NCI-H774 (cell line): ENCODE data around the gene ING5.
"Not testable (repeated sequence)": the region's sequence is repeated elsewhere in the genome, so short reads cannot be mapped to it uniquely, and the experiment has no call there.

Source experiments
- DNase-seq: peaks from one replicate; lab custom pipeline; 2025; lab: John Stamatoyannopoulos, UW

The ING5 gene

GRCh38 chr2:241706537-241706936 is 4.7 kb downstream of the ING5 start:
- no peak for DNase-seq

DNA sequence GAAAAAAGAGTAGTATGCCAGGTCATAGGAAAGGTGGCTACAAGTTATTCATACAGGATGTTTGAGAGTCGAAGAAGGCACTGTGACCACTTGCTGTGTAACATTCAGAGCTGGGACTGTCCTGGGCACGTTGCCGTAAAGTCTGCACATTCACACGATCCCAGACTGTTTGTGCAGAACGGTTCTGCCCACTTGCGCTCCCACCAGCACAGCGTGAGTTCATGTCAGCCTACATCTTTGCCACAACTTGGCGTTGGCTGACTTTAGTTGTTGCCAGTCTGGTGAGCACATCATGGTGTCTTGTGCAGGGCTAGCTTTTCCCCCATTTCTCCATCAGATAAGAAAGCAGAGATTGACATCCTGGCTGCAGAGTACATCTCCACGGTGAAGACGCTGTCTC is 7.0 kb downstream of the ING5 start:
- no peak for DNase-seq

DNA sequence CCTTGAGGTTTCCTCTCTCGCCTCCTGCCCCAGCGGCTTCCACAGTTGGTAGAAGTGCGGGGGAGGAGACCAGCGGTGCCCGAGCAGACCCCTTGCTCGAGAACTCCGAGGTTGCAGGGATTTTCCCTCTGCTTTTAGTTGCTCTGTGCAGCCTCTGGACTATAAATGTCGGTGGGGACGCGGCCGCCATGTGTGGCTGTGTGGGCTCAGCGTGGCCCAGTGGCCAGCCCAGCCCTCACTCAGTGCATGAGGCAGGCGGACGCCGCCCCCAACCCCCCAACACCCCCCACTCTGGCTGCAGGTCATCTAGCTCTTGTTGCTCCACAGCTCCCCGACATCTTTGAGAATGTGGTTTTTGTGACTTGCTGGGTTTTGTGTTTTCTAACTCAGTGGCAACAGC is 17.3 kb downstream of the ING5 start:
- no peak for DNase-seq

- no peak for DNase-seq
Observed at GRCh38 chr2:241720099-241720498, 18.3 kb downstream of the ING5 start.

DNA sequence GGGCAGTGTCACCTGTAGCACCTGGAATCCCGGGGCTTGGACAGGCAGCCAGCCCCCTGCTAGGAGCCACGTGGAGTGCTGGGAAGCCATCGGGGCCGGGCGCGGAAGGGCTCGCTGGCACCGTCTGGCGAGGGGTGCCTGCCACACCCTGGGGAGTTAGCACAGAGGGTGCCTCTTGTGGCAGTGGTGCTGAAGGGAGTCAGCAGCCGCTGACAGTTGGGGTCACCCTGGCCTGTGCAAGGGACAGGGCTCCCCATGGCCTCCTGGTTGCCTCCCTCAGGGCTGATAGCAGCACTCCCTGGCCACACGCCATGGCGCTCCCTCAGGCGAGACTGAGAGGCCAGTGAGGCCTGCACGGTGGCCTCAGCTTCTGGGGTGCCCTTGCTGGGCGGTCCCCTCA is 18.7 kb downstream of the ING5 start:
- DNase-seq = no peak

DNA sequence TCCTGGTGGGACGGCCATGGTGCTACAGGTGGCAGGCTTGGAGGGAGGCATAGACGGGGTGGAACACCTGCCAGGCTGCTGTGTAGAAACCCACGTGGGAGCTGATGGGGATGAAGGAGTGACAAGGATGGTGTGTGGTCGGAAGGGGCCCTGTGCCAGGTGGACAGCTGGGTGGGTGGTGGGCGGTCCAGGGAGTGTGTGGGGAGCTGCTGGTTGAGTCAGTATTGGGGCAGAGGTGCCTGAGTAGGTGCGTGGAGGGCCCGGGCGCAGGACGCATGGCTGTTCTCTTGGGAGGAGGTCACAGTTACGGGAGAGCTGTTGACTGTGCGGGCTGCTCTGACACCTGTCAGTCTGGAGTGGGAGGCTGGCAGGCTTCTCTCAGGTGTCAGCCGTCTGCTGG is 20.0 kb downstream of the ING5 start:
- DNase-seq = no peak

GRCh38 chr2:241722896-241723454 is 21.1 kb downstream of the ING5 start:
- no peak for DNase-seq

GRCh38 chr2:241724259-241724974 is 22.6 kb downstream of the ING5 start:
- no peak for DNase-seq

- no peak for DNase-seq
Observed at GRCh38 chr2:241724975-241725870, 23.4 kb downstream of the ING5 start.

DNA sequence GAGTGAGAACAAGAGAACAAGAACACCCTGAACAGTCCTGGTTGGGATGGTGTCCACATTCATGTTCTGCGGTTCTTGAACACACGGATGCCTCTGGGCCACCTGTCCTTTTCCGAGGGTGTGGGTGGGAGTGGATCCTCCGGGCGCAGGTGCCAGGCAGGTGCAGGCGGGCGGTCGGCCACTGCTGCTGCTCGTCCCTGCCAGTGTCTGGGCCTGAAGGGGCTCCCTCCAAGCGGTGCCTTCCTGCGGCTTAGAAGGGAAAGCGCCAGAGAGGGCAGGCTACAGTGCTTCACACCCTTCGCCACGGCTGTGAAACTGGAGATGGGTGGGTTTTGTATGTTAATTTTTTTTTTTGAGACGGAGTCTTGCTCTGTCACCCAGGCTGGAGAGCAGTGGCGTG is 24.6 kb downstream of the ING5 start:
- DNase-seq = no peak

DNA sequence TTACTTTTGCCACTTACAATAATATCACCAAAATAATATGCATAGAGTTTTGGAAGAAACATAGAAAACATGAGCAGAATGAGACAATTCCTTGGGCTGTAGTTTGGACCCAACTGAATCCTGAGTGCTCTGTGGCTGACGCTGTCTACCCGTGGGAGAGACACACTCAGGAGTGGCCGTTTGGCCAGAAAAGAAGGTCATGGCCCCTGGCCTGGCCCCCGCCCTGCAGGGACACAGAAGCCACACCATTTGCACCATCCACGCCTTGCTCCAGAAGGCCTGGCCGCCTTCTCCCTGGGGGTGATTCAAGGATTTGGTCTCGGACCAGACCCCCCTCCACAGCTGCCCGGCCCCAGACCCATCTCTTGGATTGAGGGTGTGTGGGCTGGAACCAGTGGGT is 26.2 kb downstream of the ING5 start:
- no peak for DNase-seq

GRCh38 chr2:241728627-241729026 is 26.8 kb downstream of the ING5 start:
- DNase-seq = no peak

DNA sequence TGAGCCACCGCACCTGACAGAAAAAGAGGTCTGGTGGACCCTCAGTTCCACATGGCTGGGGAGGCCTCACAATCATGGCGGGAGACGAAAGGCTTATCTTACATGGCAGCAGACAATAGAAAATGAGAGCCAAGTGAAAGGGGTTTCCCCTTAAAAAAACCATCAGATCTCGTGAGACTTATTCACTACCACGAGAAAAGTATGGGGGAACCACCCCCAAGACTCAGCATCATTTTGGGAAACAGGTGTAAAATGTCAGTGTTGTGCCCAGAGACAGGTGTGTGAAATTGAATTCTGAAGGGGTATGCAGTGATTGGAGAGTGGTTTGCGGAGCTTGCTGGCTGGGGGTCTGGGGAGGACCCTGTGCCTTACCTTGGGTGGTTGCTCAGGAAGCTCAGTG is 28.0 kb downstream of the ING5 start:
- DNase-seq = no peak

- no peak for DNase-seq
Observed at GRCh38 chr2:241730671-241731293, 28.9 kb downstream of the ING5 start.

DNA sequence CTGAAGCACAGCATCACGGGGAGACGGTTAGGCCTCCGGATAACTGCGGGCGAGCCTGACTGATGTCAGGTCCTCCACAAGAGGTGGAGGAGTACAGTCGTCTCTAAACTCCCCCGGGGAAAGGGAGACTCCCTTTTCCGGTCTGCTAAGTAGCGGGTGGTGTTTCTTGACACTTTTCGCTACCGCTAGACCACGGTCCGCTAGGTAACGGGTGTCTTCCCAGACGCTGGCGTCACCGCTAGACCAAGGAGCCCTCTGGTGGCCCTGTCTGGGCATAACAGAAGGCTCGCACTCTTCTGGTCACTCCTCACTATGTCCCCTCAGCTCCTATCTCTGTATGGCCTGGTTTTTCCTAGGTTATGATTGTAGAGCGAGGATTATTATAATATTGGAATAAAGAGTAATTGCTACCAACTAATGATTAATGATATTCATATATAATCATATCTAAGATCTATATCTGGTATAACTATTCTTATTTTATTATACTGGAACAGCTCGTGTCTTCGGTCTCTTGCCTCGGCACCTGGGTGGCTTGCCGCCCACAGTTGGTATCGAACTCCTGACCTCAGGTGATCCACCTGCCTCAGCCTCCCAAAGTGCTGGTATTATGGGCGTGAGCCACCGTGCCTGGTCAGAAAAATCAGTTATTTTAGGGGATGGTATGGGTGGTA is 30.8 kb downstream of the ING5 start:
- DNase-seq = not testable (repeated sequence)

DNA sequence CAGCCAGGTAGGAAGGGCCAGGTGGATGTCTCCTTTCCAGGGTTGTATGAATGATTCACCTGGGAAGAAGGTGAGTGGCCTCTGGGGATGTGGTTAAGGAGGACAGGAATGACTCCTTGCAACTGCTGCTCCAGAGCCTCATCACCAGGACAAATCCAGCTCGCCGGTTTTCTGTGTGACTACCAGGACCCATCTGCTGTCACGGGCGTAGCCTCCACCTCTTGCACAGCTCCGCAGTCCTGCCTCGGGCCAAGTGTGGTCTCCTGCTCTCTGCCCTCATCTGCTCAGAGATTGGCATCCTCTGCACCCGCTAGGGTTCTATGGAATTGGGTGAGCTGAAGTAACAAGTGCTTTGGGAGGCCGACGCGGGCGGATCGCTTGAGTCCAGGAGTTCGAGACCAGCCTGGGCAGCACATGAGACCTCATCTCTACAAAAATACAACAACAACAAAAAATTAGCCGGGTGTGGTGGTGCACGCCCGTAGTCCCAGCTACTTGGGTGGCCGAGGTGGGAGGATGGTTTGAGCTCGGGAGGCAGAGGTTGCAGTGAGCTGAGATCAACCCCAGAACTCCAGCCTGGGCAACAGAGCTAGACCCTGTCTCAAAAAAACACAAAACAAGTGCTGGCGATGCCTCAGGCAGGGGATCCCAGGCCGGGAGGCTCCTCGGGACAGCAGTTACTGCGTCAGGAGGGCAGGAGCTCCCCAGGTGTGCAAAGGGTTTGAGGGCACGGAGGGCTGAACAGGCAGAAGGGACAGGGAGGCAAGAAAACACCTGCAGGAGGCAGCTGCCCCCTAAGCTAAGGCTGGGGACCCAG is 31.8 kb downstream of the ING5 start:
- DNase-seq = no peak

- DNase-seq = no peak
Observed at GRCh38 chr2:241734208-241734466, 32.3 kb downstream of the ING5 start.

GRCh38 chr2:241734467-241735208 is 32.8 kb downstream of the ING5 start, which contains the start of gene D2HGDH:
Gene D2HGDH, plus strand, starts transcription at chr2:241734630. Its CDS starts 595 bp downstream, at chr2:241735225.
- DNase-seq = peak; percentile 83

- no peak for DNase-seq
Observed at GRCh38 chr2:241736111-241736510, 34.3 kb downstream of the ING5 start.

GRCh38 chr2:241738040-241738686 is 36.3 kb downstream of the ING5 start:
- DNase-seq = no peak
